T-helper 9 cell (primary cell): ENCODE data around the gene C1orf35.
A peak's percentile ranks its signal among the peaks of the same experiment; 100 is the strongest.

Source experiments
- DNase-seq: peaks from one replicate; pipeline ENCODE4 v3.0.0-alpha.2; 2020
- total RNA-seq, 2 donors: gene quantifications; one replicate each; lab custom pipeline; 2026; lab: John Stamatoyannopoulos, UW

C1orf35 gene
- total RNA-seq = 19.9 to 30.4 reads per million in 2 donors

DNA sequence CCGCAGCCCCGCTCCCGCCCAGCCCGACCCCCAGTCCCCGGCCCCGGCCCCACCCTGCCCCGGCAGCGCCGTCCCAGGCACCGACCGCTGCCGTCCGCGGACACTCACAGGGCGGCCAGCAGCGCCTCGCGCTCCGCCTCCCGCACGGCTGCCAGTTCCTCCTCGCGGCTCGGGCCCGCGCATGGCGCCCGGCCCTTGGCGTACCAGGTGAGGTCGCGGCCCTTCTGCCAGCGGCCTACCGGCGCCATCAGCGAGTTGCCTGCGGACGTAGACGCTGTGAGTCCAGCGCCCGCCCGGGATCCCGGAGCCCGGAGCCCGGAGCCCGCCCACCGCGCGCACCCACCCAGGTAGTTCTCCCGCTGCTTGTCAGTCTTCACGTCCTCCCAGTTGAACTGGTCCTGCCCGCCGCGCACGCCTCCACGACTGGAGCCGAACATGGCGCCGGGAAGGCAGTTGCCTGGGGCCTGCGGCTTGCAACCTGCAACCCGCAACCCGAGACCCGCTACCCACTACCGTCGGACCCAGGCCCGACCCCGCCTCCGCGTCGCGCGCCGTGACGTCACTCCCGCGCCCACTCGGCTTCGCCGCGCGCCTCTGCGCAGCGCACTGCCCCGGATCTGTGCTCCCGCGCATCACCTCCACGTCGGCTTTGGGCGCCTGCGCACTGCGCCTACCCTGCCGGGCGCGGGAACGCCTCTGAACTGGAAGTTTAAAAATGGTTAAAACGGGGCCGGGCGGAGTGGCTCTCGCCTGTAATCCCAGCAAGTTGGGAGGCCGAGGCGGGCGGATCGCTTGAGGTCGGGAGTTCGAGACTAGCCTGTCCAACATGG is at the start of gene C1orf35:
Gene C1orf35 (minus strand): TSS at position 535 of the 830 bp plus-strand sequence. CDS start 98 bp downstream, at position 437.
- peak; percentile 94 for DNase-seq

DNA sequence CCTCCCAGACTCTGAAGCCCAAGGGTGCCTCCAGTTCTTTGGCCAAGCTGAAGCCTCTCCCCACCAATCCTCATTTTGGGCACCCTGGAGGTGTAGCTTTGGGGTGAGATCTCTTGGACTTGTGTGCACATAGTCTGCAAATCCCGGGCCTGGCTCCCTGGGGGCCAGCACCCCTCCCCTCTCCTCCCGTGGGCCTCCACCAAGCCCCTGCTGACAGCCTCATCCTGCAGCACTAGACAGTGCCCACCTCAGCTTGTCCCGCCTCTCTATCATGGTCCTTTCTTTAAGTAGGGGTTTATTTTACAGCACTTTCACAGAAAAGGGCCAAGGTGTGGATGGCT is 49.8 kb upstream of the C1orf35 start:
- no peak for DNase-seq

DNA sequence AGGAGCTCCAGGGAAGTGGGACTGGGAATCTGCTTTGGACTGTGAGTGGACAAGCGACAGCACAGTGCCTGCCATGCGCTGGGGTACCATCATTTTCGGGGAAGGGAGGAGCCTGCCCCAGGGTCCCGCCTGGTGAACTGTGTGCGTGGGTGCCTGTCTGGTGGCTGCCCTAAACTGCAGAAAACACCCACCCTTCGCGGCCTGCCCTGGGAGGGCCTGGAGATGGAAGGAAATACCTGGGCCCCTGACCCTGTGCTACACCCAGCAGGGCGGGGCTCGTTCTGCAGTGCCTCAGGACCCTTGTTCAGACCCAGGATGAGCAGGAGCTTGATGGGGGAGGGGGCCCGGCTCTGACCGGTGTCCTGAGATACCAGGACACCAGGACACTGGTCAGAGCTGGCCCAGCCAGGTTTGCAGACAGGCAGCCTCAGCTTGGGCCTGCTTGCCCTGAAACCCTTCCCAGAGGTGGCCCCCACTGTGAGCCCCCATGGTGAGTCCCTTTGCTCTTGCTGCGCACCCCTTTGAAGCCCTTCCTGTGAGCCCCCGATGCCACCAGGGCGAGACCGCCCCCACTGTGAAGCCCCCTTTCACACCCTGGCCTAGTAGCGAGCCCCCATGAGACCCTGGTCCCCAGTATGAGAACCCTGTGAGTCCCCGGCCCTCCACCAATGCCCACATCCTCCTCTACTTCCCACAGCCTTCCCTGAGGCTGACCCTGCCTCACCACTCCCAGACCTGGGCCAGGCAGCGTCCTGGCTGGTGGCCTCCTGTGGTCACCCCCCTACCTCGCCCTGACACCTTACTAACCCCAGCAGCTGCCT is 49.2 kb upstream of the C1orf35 start:
- DNase-seq = no peak

DNA sequence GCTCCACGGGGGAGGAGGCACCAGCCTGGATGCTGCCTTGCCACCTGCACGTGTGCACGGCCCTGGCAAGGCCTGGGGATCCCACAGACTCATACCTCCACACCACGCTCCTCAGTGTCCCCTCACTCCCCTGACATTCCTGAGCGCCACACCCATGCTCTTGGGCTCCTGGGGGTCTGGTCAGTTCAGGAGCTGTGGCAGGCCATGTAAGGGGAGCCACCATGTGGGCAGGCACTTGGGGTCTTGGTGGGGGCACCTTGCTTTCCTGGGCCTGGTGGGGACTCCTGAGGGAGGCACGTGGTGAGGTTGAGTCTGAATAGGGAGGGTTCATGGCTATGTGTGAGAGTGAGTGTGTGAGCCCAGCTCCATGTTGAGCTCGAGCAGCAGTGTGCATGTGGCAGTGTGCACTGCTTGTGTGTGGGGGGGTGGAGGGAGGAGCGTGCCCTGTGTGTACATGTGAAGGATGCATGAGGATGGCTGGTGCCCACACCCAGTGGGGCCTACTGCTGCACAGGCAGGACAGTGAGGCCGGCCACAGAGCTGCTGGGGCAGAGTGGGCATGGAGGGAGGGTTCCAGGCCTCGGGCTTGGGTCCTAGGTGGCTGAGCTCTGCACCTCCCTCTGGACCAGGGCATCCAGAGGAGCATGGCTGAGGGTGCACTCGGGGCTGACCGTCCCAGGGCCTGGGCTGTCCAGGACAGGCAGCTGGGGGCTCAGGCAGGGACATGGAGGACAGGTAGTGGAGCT is 48.2 kb upstream of the C1orf35 start:
- DNase-seq = no peak

DNA sequence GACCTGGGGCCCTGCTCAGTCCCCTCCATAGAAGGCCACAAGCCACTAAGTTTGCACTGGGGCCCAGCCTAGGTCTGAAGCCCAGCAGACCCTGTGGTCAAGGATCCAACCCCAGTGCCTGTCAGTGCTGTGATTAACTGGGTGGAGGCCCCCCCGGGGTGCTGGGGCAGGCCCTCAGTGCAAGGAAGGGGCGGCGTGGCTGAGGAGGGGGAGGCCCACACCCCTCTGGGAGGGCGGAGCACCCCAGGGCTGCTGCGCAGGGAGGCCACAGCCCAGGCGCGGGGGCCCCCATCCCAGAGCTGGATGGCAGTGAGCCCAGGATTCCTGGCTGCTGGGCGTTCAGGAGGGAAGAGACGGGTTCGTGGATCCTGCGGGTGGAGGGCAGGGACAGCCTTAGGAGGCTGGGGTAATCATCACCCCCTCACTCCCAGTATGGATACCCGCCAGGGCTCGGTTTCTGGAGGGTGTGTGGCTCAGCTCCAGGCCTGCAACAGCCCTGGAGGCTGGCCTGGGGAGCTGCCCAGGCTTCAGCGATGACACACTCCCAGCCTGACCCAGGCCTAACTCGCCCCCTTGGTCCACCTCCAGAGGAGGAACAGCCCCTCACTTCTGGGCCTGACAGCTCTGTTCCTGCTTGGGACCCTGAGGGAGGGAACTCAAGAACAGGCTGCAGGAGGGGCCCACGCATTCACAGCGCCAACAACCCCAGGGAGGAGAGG is 47.5 kb upstream of the C1orf35 start:
- no peak for DNase-seq

DNA sequence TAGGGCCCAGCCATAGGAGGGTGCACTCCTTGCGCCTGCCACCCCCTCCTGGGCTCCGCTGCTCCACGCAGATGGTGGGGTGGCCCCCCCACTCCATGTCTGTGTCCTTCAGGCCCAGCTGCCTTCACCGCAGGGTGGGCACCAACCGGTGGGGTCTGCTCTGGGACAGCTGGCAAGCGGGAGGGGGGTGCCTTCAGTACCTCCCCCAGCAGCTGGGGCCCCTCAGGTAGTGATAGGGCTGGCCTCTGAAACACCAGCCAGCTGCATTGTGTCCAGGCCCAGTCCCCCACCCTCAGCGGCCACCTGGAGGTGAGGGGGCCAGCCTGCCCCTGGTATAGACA is 47.0 kb upstream of the C1orf35 start:
- DNase-seq = no peak

DNA sequence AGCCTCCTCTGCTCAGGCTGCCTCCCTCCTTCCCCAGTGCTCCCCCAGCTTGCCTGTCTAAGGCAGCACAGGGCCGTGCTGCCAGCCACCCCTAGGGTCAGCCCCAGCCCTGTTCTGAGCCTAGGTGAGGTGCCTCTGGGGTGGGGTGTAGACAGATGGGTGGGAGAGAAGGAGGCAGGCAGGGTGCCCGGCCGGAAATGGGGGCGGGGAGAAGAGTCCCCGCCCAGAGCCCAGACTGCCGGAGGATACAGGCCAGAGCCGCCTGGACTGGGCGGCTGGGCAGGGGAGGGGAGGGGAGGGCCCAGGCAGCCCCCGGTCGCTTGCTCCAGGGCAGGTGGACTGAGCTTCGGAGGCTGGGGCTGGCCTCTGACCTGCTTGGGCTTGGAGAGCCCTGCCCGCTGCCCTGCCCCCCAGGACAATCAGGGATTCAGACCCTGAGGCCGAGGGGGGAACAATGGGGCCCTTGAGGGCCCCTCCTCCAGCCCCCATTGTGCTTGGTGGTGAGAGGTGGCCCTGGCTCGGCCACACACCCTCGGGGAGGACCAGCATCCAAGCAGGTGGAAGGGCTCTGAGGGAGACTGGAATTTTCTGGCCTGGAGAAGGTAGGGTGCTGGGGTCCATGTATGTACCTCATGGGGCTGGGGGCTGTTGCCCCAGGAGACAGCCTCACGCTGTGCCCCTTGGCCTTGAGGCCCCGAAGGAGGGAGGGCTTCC is 46.4 kb upstream of the C1orf35 start, which contains the start of gene GJC2:
Gene GJC2 (plus strand): TSS at position 525 of the 714 bp plus-strand sequence. CDS start 7,829 bp downstream, outside the sequence.
- no peak for DNase-seq

DNA sequence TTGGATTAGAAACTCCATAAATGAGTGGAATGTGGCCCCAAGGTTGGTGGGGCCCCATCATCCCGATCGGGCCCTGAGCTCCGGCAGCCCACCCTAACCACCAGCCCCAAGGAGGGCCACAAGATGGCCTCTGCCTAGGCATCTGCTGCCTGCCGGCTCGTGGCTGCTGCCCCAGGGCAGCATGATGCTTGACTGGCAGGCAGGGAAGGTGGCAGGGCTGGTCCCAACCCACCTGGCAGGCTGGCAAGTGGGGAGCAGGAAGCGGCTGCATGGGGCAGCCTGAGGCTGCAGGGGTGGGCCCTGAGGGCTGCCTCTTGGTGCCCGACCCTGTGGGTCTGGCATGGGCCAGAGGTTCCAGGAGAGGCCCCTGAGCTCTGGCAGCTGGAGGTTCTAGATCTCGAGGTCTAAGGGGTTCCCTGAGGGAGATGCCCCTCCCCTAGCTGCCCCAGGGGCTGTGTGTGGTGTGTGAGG is 45.8 kb upstream of the C1orf35 start:
- DNase-seq = no peak

DNA sequence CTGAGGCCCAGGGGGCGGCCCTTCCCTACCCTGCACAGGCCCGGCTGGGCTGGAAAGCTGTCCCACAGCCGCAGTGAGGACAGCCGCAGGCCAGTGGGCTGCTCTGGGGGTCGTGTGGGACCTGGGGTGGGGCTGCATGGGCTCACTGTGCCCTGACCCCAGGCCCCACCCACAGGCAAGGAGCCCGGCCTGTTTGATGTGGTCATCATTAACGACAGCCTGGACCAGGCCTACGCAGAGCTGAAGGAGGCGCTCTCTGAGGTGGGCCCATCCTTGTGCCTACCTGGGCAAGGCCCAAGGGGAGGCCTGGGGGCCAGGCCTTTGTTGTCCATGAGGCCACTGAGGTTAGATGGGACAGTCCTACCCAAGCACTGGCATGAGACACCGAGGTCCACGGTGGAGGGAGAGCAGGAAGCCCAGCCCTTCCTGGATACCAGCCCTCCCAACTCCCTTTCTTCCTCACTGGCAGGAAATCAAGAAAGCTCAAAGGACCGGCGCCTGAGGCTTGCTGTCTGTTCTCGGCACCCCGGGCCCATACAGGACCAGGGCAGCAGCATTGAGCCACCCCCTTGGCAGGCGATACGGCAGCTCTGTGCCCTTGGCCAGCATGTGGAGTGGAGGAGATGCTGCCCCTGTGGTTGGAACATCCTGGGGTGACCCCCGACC is 45.2 kb upstream of the C1orf35 start:
- no peak for DNase-seq

DNA sequence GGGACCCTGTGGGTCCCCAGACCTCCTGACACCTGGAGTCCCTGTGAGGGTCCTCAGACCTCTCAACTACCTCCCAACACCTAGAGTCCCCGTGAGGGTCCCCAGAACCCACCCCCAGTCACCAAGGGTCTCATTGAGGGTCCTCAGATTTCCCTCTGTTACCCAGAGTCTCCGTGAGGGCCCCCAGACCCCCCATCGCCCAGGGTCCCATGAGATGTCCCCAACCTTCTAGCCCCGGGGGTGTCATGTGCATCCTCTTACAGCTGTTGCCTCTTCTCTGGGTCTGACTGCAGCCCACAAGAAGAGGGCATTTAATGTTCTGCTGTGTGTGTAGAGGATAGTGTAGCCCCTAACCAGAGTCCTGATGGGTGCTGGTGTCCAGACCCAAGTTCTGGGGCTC is 44.6 kb upstream of the C1orf35 start:
- DNase-seq = no peak

DNA sequence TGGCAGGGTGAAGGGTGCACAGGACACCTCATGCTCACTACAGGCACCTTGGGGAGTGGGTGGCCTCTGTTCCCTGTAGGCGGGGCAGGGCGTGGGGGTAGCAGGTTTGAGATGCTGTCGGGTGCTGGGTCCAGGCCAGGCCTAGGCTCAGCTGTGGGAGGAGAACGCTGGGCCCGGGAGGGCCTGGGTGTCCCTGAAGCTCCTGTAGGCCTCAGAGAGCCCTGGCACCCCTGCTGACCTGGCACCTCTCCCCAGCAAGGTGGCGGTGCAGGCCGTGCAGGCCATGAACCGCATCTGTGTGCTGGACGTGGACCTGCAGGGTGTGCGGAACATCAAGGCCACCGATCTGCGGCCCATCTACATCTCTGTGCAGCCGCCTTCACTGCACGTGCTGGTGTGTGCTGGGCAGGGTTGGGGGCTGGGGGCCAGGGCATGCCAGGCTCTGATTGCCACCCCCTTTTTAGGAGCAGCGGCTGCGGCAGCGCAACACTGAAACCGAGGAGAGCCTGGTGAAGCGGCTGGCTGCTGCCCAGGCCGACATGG is 44.1 kb upstream of the C1orf35 start:
- no peak for DNase-seq

DNA sequence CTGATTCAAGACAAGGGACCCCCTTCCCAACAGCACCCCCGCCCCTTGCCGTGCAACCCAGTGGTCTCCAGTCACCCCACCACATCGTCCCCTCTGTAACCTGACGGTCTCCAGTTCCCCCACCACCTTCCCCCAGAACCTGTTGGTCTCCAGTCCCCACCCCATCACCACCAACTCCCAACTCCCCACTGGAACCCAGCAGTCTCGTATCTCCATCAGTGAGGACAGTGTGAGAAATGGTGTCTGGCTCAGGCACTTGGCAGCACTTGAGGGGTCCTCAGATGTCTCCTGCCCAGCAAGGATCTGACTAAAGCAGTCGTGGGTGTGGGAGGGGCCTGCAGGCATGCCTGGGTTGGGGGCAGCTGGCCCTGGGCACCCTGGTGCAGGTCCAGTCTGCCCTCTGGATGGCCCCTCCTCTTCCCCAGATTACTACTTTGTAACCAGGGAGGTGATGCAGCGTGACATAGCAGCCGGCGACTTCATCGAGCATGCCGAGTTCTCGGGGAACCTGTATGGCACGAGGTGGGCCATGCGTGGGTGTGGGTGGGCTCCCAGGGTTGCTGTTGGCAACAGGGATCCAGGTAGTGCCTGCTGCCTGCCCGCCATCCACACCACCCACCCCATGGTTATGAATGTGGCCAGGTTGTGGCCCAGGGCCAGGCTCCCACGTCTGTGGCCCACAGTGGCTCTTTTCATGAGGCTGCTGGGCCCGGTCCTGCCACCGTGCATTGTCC is 43.5 kb upstream of the C1orf35 start:
- DNase-seq = no peak

DNA sequence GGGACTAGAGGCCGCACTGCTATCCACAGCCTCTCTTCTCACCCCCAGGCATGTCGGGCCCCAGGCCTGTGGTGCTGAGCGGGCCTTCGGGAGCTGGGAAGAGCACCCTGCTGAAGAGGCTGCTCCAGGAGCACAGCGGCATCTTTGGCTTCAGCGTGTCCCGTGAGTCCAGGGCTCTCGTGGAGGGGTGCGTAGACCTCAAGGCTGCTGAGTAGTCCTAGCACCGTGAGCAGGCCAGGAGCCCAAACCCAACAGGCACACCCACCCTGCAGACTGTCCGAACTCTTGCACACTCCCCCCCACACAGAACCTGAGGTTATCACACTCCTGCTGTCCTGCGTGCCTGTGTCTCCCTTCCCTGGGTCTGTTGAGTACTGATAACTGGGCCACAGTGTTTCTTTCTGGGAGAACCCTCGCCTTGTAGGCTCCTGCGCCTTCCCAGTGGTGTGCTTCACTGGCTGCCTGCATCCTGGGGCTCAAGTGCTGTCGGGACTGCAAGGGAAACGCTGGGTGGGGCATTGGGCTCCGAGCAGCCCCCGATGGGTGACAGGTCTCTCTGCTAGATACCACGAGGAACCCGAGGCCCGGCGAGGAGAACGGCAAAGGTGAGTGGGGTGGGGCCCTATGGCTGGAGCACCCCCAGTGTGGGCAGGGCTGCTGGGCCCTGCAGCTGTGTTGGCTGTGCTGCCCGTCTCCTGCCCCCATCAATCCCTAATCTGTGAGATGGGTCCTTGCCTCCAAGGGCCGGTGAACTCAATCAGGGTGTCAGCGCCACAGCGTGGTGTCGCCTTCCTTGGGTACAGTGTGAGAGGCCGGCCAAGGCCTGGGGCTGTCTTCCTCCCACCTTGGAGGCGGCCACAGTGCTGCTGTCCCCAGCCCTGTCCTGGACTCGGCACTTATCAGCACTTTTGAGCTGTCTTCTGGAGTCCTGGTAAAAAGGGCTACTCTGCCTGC is 42.6 kb upstream of the C1orf35 start:
- DNase-seq = no peak

DNA sequence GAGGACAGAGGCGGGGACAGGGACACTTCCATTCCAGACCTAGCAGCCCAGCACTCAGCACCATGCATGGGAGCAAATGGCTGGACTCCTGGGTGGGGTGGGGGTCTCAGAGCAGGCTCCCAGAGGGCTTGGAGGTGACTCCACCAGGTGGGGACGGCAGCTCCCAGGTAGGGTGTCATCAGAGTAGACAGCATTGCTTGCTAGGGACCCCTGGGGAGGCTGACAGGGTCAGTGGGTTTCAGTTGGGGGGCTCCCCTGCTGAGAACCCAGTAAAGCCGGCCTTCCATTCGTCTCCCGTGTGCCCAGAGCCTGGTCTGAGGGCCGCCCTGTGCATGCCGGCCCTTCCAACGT is 41.8 kb upstream of the C1orf35 start:
- DNase-seq = no peak

DNA sequence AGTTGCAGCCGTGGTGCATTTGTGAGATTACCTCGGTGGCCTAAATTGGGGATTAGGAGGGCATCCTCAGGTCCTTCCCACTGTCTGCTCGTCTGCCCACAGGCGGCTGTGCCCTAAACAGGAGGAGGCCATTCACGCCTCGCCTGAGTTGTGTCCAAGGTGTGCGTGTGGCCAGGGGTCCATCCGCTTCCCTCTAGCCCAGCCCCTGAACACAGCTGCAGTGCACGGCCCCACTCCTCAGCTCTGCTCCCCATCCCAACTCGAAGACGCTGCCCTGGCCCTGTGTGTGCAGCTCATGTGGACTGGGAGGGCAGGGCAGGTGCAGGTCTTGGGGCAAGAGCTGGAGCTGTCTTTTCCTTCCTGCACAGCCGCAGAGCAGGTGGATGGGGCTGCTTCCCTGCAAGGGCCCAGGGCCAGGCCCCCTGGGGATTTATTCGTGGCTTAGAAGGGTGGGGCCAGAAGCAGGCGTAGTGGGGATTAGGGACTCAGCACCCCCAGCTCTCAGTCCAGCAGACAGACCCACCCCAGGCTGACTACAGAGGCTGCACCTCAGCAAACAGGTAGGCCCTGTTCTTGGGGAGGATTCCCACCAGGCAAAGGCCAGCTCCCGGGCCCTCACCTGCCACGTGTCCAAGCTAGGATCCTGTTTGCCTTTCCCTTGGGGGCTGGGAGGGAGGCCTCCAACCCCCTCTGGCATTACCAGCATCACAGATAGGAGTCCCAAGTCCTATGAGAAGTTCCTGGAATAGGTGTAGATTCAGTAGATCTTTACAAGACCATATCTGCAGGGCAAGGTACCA is 41.3 kb upstream of the C1orf35 start:
- DNase-seq = no peak

DNA sequence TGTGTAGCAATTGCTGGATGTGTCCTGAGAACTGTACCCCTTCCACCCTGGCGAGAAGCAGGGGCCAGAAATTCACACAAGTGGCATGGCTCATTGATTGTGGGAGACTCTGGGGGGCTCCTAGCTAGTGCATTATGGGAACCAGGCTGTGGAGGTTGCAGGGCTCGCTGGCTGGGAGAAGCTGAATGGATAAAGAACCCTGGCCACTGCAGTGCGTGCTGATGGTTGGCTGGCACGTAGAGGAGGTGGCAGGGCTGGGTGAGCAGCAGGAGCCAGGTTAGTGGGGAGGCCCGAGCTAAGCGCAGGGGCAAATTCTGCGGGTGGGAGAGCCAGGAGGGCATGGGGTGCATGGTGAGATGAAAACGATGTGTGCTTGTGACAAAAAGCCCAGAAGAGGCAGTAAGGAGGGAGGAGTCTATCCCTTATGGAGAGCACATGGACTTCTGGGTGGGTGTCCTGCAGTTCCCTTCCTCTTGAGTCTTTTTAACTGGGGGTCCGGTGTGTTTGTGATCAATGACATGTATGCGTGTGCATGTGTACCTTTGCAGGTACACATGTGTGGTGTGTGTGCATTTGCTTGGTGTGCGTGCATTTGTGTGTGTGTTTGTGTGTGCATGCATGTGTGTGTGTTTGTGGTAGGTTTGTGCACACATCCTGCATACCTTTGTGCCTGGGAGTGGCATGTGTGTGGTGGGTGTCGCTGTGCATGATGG is 40.5 kb upstream of the C1orf35 start:
- DNase-seq = no peak

DNA sequence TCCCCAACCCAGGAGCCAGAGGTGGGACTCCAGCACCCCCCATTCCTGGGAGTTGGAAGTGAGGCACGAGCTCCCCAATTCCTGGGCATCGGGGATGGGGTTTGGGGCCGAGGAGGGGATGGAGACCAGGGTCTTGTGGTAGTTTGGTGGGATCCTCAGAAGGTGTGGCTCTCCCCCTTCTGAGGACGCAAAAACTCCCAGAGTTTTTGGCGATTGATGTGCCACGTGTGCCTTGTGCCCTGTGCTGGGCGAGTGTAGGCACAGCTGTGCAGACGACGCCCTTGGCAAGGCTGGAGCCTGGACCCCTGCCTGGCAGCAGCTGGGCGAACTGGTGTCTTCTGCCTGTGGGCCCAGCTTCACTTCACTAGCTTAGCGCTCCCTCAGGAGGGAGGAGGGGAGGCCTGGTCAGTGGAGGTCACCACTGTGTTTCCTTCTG is 39.6 kb upstream of the C1orf35 start:
- no peak for DNase-seq
